ENCODE results near the gene CHAC1.

CHAC1 gene

GRCh38 chr15:40937762-40938535, 15.3 kb upstream of the CHAC1 start:
- TF ChIP-seq, protein P1, sequence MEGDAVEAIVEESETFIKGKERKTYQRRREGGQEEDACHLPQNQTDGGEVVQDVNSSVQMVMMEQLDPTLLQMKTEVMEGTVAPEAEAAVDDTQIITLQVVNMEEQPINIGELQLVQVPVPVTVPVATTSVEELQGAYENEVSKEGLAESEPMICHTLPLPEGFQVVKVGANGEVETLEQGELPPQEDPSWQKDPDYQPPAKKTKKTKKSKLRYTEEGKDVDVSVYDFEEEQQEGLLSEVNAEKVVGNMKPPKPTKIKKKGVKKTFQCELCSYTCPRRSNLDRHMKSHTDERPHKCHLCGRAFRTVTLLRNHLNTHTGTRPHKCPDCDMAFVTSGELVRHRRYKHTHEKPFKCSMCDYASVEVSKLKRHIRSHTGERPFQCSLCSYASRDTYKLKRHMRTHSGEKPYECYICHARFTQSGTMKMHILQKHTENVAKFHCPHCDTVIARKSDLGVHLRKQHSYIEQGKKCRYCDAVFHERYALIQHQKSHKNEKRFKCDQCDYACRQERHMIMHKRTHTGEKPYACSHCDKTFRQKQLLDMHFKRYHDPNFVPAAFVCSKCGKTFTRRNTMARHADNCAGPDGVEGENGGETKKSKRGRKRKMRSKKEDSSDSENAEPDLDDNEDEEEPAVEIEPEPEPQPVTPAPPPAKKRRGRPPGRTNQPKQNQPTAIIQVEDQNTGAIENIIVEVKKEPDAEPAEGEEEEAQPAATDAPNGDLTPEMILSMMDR (IDR thresholded peaks at IDR 0.05; ENCODE audit: insufficient read depth, low read depth, low read length, missing control alignments), result peak; percentile 15
- H3K4me3 ChIP-seq (ENCODE audit: low read depth, low read length), result no peak overlapping the region
- peak; percentile 37 for DNase-seq (ENCODE audit: low read depth)

DNA sequence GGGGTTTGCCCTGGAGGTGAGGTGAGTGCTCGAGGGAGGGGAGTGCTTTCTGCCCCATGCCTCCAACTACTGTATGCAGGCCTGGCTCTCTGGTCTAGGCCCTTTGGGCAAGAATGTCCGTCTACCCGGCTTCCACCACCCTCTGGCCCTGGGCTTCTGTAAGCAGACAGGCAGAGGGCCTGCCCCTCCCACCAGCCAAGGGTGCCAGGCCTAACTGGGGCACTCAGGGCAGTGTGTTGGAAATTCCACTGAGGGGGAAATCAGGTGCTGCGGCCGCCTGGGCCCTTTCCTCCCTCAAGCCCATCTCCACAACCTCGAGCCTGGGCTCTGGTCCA, 14.8 kb upstream of the CHAC1 start:
- H3K4me3 ChIP-seq (ENCODE audit: low read depth, low read length), result no peak overlapping the region
- DNase-seq (ENCODE audit: low read depth), result no peak
- TF ChIP-seq, protein P1 (IDR thresholded peaks at IDR 0.05; ENCODE audit: insufficient read depth, low read depth, low read length, missing control alignments), result no peak

- TF ChIP-seq, protein P1 (IDR thresholded peaks at IDR 0.05; ENCODE audit: insufficient read depth, low read depth, low read length, missing control alignments), result no peak
- DNase-seq (ENCODE audit: low read depth), result peak; percentile 40
Observed at GRCh38 chr15:40940296-40940801, 12.9 kb upstream of the CHAC1 start.

GRCh38 chr15:40941068-40941527, 12.2 kb upstream of the CHAC1 start:
- TF ChIP-seq, protein P1 (IDR thresholded peaks at IDR 0.05; ENCODE audit: insufficient read depth, low read depth, low read length, missing control alignments), result no peak
- DNase-seq (ENCODE audit: low read depth), result no peak
- H3K4me3 ChIP-seq (ENCODE audit: low read depth, low read length), result peak overlapping the region; percentile 60

More at GRCh38 chr15:40940296-40940801, 12.9 kb upstream of the CHAC1 start:
- H3K4me3 ChIP-seq (ENCODE audit: low read depth, low read length), result peak overlapping the region; percentile 60

DNA sequence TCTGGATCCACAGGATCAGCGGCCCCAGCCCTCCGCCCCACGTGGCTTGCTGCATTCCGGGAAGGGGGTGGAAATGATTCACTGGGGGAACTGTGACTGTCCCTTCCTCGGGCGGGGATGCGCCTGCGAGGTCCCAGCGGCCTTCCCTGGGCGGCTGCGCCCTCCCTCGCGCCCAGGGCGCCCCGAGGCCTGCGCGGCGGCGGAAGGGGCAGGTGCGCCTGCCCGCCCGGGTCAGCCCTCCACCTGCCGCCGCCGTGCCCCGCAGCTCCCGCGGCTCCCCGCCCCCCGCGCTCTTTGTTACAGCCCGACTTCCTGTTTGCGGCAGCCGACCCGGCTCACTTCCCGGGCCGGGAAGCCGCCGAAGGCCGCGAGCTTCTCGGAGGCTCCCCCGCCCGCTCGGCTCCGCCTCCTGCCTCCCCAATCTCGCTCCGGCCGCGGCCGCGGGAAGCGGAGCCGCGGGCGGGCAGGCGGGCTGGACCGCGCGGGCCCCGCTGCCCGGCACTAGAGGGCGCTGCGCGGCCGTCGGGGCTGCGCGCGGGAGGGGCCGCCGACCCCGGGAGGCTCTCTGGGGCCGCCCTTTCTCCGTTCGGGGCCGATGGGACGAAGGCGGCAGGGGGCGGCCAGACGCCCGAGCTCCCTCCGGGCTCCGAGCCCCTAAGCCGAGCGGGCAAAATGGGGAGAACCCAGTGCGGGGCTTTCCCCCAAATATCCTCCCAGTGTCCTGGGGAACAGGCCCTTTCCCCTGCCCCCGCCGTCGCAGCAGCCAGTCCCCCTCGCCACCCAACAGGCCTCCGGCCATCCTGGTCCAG, 11.5 kb upstream of the CHAC1 start:
- peak; percentile 90 for DNase-seq (ENCODE audit: low read depth)
- TF ChIP-seq, protein P1 (IDR thresholded peaks at IDR 0.05; ENCODE audit: insufficient read depth, low read depth, low read length, missing control alignments), result peak; percentile 70
- H3K4me3 ChIP-seq (ENCODE audit: low read depth, low read length), result peak overlapping the region; percentile 60

DNA sequence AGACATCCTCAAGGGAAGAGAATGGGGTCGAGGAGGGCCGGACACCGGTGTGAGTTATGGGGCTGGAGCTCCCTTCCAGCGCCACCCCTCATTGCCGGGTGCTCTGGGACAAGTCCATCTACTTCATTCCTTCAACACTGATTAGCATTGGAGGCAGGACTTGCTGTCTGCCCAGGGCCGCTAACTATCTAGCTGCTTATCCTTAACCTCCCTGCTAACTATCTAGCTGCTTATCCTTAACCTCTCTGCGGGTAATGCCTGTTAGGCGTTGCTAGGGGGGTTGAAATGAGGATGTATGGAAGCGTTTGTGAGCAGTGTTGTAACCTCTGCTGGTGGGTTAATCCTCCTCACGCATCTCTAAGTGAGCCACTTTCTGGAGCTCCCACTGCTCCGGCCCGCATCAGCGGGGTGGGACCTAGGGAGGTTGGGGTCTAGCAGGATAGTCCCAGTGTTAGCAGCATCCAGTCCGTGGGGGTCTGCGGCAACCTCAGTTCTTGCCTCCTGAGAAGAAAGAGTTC, 10.9 kb upstream of the CHAC1 start:
- no peak for DNase-seq (ENCODE audit: low read depth)
- peak overlapping the region; percentile 59 for H3K4me3 ChIP-seq (ENCODE audit: low read depth, low read length)
- TF ChIP-seq, protein P1 (IDR thresholded peaks at IDR 0.05; ENCODE audit: insufficient read depth, low read depth, low read length, missing control alignments), result no peak
